Hematopoietic multipotent progenitor cell treated with erythropoietin and hydrocortisone succinate and interleukin-3 and kit ligand, for 8 days (in vitro differentiated cells): ENCODE results near the gene LMNTD2.

Source experiments
- DNase-seq: peaks from one replicate; pipeline ENCODE4 v3.0.0-alpha.2; 2015

Gene LMNTD2

GRCh38 chr11:506995-507726 lies 53.4 kb downstream of the LMNTD2 start, which contains the start of gene RNH1:
RNH1 (minus strand) TSS chr11:507242; CDS start chr11:502162, 5,080 bp downstream.
- peak; percentile 93 for DNase-seq

- peak; percentile 96 for DNase-seq
Measured at GRCh38 chr11:506238-506994, 54.1 kb downstream of the LMNTD2 start.

- DNase-seq: no peak
Measured at GRCh38 chr11:504994-505344, 55.6 kb downstream of the LMNTD2 start.
